Measurements from ENCODE around the gene PRUNE1. TPM values are rescaled to one million over a fixed set of nuclear protein-coding genes. Genes with fewer than 3 reads are reported as not detected.

Gene PRUNE1
- total RNA-seq, 4 donors from 2014 or later, result 66.0 to 79.0 (median 76.3) TPM

DNA sequence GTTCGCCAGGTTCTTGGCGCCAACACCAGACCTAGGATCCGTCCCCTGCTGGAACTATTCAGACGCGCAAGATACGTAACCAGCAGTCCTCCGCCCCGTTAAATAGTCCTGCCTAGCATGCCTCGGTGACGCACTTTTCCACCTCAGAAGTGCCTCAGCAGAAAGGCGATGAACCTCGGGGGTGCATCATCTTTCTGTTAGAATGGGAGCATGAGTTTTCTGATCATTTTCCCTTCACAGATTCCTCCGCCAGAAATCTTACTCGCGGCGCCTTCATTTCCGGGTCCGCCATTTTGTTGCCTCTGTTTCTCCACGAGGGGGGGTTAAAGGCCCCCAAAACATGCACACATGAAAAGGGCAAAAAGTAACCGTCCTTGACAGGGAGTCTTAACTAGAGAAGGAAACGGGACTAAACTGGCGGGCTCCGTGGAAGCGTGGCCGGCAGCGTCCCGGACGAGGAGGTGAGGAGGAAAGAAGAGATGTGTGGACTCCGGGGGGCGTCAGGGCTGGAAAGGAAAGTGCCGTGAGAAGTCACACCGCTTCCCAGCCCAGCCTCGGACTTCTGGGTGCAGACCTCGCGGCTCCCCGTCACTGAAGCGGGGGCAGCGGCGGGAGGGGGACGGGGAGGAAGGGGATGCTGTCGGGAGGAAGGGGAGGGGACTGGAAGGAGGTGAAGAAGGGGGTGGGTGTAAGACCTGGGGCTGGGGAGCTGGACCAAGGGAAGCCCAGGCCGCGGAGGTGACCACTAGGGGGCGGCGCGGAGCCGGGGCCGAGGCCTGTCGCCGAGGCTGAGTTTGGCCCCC is 62.4 kb downstream of the PRUNE1 start, which contains the start of gene GABPB2:
Gene GABPB2, plus strand, starts transcription at position 288 of the 803 bp plus-strand sequence. CDS start 17,429 bp downstream, outside the sequence.
- intact Hi-C loops (cut with DNase I), result no loop called here
- Histone ChIP-seq H3K27me3 (no peaks in the 10 kb centered on the region), H3K27ac (peak within 1 kb of the TSS; percentile 95 to 99 (median 98)), H3K4me1 (peaks cover 7 to 8% of the 10 kb centered on the region in 2 donors), H3K9me3 (no peaks in the 10 kb centered on the region), H3K36me3 (no peaks in the 10 kb centered on the region), H3K4me3 (replicated peaks in 1 of 3) (peak within 1 kb of the TSS; percentile 38 to 51 (median 43))
- TF ChIP-seq, protein P1, sequence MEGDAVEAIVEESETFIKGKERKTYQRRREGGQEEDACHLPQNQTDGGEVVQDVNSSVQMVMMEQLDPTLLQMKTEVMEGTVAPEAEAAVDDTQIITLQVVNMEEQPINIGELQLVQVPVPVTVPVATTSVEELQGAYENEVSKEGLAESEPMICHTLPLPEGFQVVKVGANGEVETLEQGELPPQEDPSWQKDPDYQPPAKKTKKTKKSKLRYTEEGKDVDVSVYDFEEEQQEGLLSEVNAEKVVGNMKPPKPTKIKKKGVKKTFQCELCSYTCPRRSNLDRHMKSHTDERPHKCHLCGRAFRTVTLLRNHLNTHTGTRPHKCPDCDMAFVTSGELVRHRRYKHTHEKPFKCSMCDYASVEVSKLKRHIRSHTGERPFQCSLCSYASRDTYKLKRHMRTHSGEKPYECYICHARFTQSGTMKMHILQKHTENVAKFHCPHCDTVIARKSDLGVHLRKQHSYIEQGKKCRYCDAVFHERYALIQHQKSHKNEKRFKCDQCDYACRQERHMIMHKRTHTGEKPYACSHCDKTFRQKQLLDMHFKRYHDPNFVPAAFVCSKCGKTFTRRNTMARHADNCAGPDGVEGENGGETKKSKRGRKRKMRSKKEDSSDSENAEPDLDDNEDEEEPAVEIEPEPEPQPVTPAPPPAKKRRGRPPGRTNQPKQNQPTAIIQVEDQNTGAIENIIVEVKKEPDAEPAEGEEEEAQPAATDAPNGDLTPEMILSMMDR (IDR thresholded peaks at IDR 0.05), result peak; percentile 69 to 90 (median 85)
- peak in 1 of 2 donors; percentile 40 for TF ChIP-seq POLR2A (IDR thresholded peaks at IDR 0.05)
- WGBS, 2 donors, result 0 to 1% methylated on average over 42 to 44 of the region's 50 CpGs
- peak; percentile 91 to 92 for DNase-seq

DNA sequence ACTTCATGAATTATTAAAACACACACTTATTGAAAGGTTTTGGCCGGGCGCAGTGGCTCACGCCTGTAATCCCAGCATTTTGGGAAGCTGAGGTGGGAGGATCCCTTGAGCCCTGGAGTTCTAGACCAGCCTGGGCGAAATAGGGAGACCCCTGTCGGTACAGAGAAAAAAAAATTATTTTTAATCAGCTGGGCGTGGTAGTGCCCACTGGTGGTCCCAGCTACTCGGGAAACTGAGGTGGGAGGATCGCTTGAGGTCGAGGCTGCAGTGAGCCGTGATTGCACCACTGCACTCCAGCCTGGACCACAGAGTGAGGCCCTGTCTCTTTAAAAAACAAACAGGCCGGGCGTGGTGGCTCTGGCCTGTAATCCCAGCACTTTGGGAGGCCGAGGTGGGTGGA is 64.0 kb downstream of the PRUNE1 start:
- no peaks in the 10 kb centered on the region for H3K36me3 ChIP-seq
- H3K9me3 ChIP-seq, result no peaks in the 10 kb centered on the region
- peaks cover 7 to 8% of the 10 kb centered on the region in 2 donors for H3K4me1 ChIP-seq
- TF ChIP-seq, protein P1 (IDR thresholded peaks at IDR 0.05), result no peak
- no peak for TF ChIP-seq POLR2A (IDR thresholded peaks at IDR 0.05)
- no peaks in the 10 kb centered on the region for H3K27me3 ChIP-seq
- intact Hi-C loops (cut with DNase I), result no loop called here
- 84 to 89% methylated on average over 13 of the region's 13 CpGs for WGBS, 2 donors
- no peak overlapping the region for H3K27ac ChIP-seq
- no peak overlapping the region for H3K4me3 ChIP-seq (replicated peaks in 1 of 3)
- no peak for DNase-seq

Small RNAs within 50 kb of the gene (small RNA-seq; reads per million reads assigned to genes)
- not detected for gene RNU6-884P

Other genes starting within 250 kb of the PRUNE1 start
- 10 to 100 TPM; 26.2 to 49.3 (median 33.1) TPM for gene CTSS, start 242.7 kb upstream of the PRUNE1 start, total RNA-seq
- gene CTSK, start 200.2 kb upstream of the PRUNE1 start, total RNA-seq, result 10 to 100 TPM; 16.1 to 76.2 (median 36.8) TPM
- gene ARNT, start 131.8 kb upstream of the PRUNE1 start, total RNA-seq, result 10 to 100 TPM; 44.2 to 58.3 (median 51.4) TPM
- gene CTXND2, start 121.3 kb upstream of the PRUNE1 start, total RNA-seq, result not detected
- gene SETDB1, start 82.1 kb upstream of the PRUNE1 start, total RNA-seq, result 10 to 100 TPM; 35.4 to 59.9 (median 44.8) TPM
- 100 to 1,000 TPM; 158 to 183 (median 171) TPM for gene CERS2, start 33.6 kb upstream of the PRUNE1 start, total RNA-seq
- 10 to 100 TPM in 2 of 4 donors, 1 to 10 TPM in 2; 5.8 to 14.9 (median 10.0) TPM for gene ANXA9, start 26.2 kb upstream of the PRUNE1 start, total RNA-seq
- gene MINDY1, start 1.5 kb upstream of the PRUNE1 start, total RNA-seq, result 100 to 1,000 TPM in 1 of 4 donors, 10 to 100 TPM in 3; 50.9 to 103 (median 90.4) TPM
- 10 to 100 TPM in 1 of 4 donors, 1 to 10 TPM in 3; 4.0 to 16.8 (median 5.0) TPM for gene BNIPL, start 28.1 kb downstream of the PRUNE1 start, total RNA-seq
- gene C1orf56, start 39.3 kb downstream of the PRUNE1 start, total RNA-seq, result 10 to 100 TPM in 3 of 4 donors, 1 to 10 TPM in 1; 7.8 to 22.6 (median 14.8) TPM
- 10 to 100 TPM; 64.9 to 95.3 (median 82.2) TPM for gene CDC42SE1, start 51.2 kb downstream of the PRUNE1 start, total RNA-seq
- gene MLLT11, start 51.9 kb downstream of the PRUNE1 start, total RNA-seq, result 1 to 10 TPM in 2 of 4 donors, under 1 TPM in 2; 0.46 to 1.6 (median 1.2) TPM
- 10 to 100 TPM; 14.9 to 22.2 (median 18.3) TPM for gene GABPB2, start 62.3 kb downstream of the PRUNE1 start, total RNA-seq
- gene SEMA6C, start 138.2 kb downstream of the PRUNE1 start, total RNA-seq, result 1 to 10 TPM; 2.5 to 5.9 (median 3.4) TPM
- gene TNFAIP8L2, start 148.2 kb downstream of the PRUNE1 start, total RNA-seq, result 1 to 10 TPM; 2.2 to 4.2 (median 2.4) TPM
- 10 to 100 TPM; 13.4 to 19.7 (median 15.7) TPM for gene LYSMD1, start 157.5 kb downstream of the PRUNE1 start, total RNA-seq
- 10 to 100 TPM; 13.2 to 44.5 (median 24.5) TPM for gene SCNM1, start 157.7 kb downstream of the PRUNE1 start, total RNA-seq
- gene TMOD4, start 167.5 kb downstream of the PRUNE1 start, total RNA-seq, result not detected
- 10 to 100 TPM; 36.9 to 47.5 (median 39.9) TPM for gene VPS72, start 181.7 kb downstream of the PRUNE1 start, total RNA-seq
- gene PIP5K1A, start 190.1 kb downstream of the PRUNE1 start, total RNA-seq, result 10 to 100 TPM; 53.4 to 74.5 (median 57.8) TPM
- gene PSMD4, start 246.3 kb downstream of the PRUNE1 start, total RNA-seq, result 100 to 1,000 TPM in 2 of 4 donors, 10 to 100 TPM in 2; 77.1 to 110 (median 96.5) TPM

All from thyroid gland (tissue), 4 donors.